ENCODE data around the gene CHID1.

DNA sequence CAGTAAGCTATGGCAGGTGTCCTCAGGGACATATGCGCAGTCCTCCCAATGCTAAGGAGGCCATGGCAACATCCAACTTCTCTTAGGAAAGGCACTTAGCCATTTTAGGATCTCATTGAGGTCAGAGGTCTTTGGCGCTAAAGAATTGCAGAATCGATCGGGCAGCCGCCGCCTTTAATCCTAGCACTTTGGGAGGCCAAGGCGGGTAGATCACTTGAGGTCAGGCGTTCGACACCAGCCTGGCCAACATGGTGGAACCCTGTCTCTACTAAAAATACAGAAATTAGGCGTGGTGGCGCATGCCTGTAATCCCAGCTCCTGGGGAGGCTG is 1.2 kb upstream of the CHID1 start:
- TF ChIP-seq, protein P1, sequence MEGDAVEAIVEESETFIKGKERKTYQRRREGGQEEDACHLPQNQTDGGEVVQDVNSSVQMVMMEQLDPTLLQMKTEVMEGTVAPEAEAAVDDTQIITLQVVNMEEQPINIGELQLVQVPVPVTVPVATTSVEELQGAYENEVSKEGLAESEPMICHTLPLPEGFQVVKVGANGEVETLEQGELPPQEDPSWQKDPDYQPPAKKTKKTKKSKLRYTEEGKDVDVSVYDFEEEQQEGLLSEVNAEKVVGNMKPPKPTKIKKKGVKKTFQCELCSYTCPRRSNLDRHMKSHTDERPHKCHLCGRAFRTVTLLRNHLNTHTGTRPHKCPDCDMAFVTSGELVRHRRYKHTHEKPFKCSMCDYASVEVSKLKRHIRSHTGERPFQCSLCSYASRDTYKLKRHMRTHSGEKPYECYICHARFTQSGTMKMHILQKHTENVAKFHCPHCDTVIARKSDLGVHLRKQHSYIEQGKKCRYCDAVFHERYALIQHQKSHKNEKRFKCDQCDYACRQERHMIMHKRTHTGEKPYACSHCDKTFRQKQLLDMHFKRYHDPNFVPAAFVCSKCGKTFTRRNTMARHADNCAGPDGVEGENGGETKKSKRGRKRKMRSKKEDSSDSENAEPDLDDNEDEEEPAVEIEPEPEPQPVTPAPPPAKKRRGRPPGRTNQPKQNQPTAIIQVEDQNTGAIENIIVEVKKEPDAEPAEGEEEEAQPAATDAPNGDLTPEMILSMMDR (IDR thresholded peaks at IDR 0.05) = no peak
- no peak for TF ChIP-seq EZH2 (IDR thresholded peaks at IDR 0.05; ENCODE audit: borderline replicate concordance, insufficient read depth, low read depth, low read length, poor library complexity, severe bottlenecking)
